GM23338 (cell line): Measurements from ENCODE around the gene CES2.

Experiments used
- CTCF ChIP-seq, 2 experiments: fragments of 200-600 bp in 1 of 2; sonication (generic) in 1 of 2; conservative IDR thresholded peaks; 2 replicates each; pipeline versions ENCODE4 v1.5.1 to v1.6.1; 2016 to 2017; ENCODE audit warnings: antibody characterized with exemption in 2 of 2, low read depth in 2 of 2, mild to moderate bottlenecking in 2 of 2, moderate library complexity in 1 of 2
- EZH2 ChIP-seq: fragments of 200-600 bp; sonication (generic); IDR thresholded peaks from one replicate; pipeline ENCODE4 v1.8.0; 2017; ENCODE audit warnings: antibody characterized with exemption, mild to moderate bottlenecking, low read depth; ENCODE audit not compliant: unreplicated experiment
- POLR2AphosphoS5 ChIP-seq: IDR thresholded peaks from 2 replicates; pipeline ENCODE4 v1.6.1; 2016; ENCODE audit warnings: antibody characterized with exemption, low read depth
- ZNF114 ChIP-seq: fragments of 250-450 bp; sonication (Bioruptor Pico); IDR thresholded peaks from 2 replicates; pipeline ENCODE4 v1.5.0; 2020; ENCODE audit warnings: mild to moderate bottlenecking, moderate library complexity

GRCh38 chr16:66921729-66922450 is 13.4 kb upstream of the CES2 start:
- TF ChIP-seq POLR2AphosphoS5 (no peak), CTCF (conservative IDR thresholded peaks at IDR 0.05; ENCODE audit: low read depth in 2 of 2) (no peak), ZNF114 (CRISPR knock-in tag) (no peak), EZH2 (no peak)
